H9 (cell line): Measurements from ENCODE around the gene MUC2. TPM values are rescaled to one million over a fixed set of nuclear protein-coding genes. Genes with fewer than 3 reads are reported as not detected.

ENCODE experiments used
- DNase-seq: peaks from one replicate; pipeline ENCODE4 v3.0.0-alpha.2; 2017
- H2AFZ ChIP-seq: one replicate; pipeline ENCODE4 v1.6.1; 2013; ENCODE audit warnings: mild to moderate bottlenecking, low read length, control low read depth, moderate library complexity
- H2AK5ac ChIP-seq: 2 replicates; pipeline ENCODE4 v1.6.1; 2013; ENCODE audit warnings: low read length, control low read depth, mixed read lengths; ENCODE audit not compliant: insufficient read length
- H2BK120ac ChIP-seq: one replicate; pipeline ENCODE4 v1.6.1; 2013; ENCODE audit warnings: low read depth, mild to moderate bottlenecking, low read length, control low read depth, inconsistent platforms; ENCODE audit not compliant: poor library complexity, severe bottlenecking
- H2BK12ac ChIP-seq: 2 replicates; pipeline ENCODE4 v1.6.1; 2013; ENCODE audit warnings: low read length, control low read depth, mixed read lengths, low read depth; ENCODE audit not compliant: insufficient read length
- H2BK15ac ChIP-seq: 2 replicates; pipeline ENCODE4 v1.6.1; 2013; ENCODE audit warnings: low read depth, low read length, control low read depth
- H2BK20ac ChIP-seq: one replicate; pipeline ENCODE4 v1.6.1; 2013; ENCODE audit warnings: low read depth, mild to moderate bottlenecking, low read length, control low read depth, inconsistent platforms; ENCODE audit not compliant: poor library complexity, severe bottlenecking
- H2BK5ac ChIP-seq: 2 replicates; pipeline ENCODE4 v1.6.1; 2013; ENCODE audit warnings: low read length, control low read depth, mixed read lengths; ENCODE audit not compliant: insufficient read length
- H3K14ac ChIP-seq: 2 replicates; pipeline ENCODE4 v1.6.1; 2013; ENCODE audit warnings: low read length, control low read depth; ENCODE audit not compliant: insufficient read depth
- H3K18ac ChIP-seq: 2 replicates; pipeline ENCODE4 v1.6.1; 2013; ENCODE audit warnings: low read depth, mild to moderate bottlenecking, mixed read lengths, low read length, control low read depth; ENCODE audit not compliant: insufficient read length
- H3K23ac ChIP-seq: 2 replicates; pipeline ENCODE4 v1.6.1; 2013; ENCODE audit warnings: low read length, control low read depth, mixed read lengths, low read depth; ENCODE audit not compliant: insufficient read length
- H3K23me2 ChIP-seq: 2 replicates; pipeline ENCODE4 v1.6.1; 2013; ENCODE audit warnings: low read depth, mild to moderate bottlenecking, mixed read lengths, low read length, control low read depth; ENCODE audit not compliant: insufficient read length, poor library complexity, severe bottlenecking
- H3K27ac ChIP-seq: 2 replicates; pipeline ENCODE4 v1.5.1; 2013; ENCODE audit warnings: low read length, control low read depth, mixed read lengths, low read depth; ENCODE audit not compliant: insufficient read length
- H3K27me3 ChIP-seq: 2 replicates; pipeline ENCODE4 v1.6.1; 2013; ENCODE audit warnings: low read length, control low read depth, inconsistent platforms; ENCODE audit not compliant: insufficient read depth
- H3K4ac ChIP-seq: 2 replicates; pipeline ENCODE4 v1.6.1; 2013; ENCODE audit warnings: low read depth, mild to moderate bottlenecking, control low read depth, inconsistent platforms, low read length, moderate library complexity
- H3K4me1 ChIP-seq: 2 replicates; pipeline ENCODE4 v1.6.1; 2013; ENCODE audit warnings: low read length, control low read depth, inconsistent platforms; ENCODE audit not compliant: insufficient read depth
- H3K4me2 ChIP-seq: 2 replicates; pipeline ENCODE4 v1.6.1; 2013; ENCODE audit warnings: low read length, control low read depth, mixed read lengths; ENCODE audit not compliant: insufficient read length, insufficient read depth
- H3K56ac ChIP-seq: 2 replicates; pipeline ENCODE4 v1.6.1; 2013; ENCODE audit warnings: low read depth, mild to moderate bottlenecking, mixed read lengths, low read length, control low read depth; ENCODE audit not compliant: insufficient read length
- H3K79me1 ChIP-seq: 2 replicates; pipeline ENCODE4 v1.6.1; 2013; ENCODE audit warnings: low read depth, mild to moderate bottlenecking, moderate library complexity, low read length, control low read depth, inconsistent platforms; ENCODE audit not compliant: insufficient read depth, poor library complexity, severe bottlenecking
- H3K79me2 ChIP-seq: 2 replicates; pipeline ENCODE4 v1.6.1; 2013; ENCODE audit warnings: low read length, control low read depth, inconsistent platforms; ENCODE audit not compliant: insufficient read depth
- H3K9ac ChIP-seq: 2 replicates; pipeline ENCODE4 v1.6.1; 2013; ENCODE audit warnings: low read length, control low read depth, mixed read lengths; ENCODE audit not compliant: insufficient read length; ENCODE audit errors: extremely low read depth
- H3K9me3 ChIP-seq: one replicate; pipeline ENCODE4 v1.6.1; 2013; ENCODE audit warnings: low read depth, low read length, inconsistent platforms; ENCODE audit not compliant: control insufficient read depth
- H3T11ph ChIP-seq: one replicate; pipeline ENCODE4 v1.6.1; 2013; ENCODE audit warnings: mild to moderate bottlenecking, low read length, control low read depth, inconsistent platforms
- H4K20me1 ChIP-seq: one replicate; pipeline ENCODE4 v1.6.1; 2013; ENCODE audit not compliant: control insufficient read depth, insufficient read length, insufficient read depth
- H4K5ac ChIP-seq: 2 replicates; pipeline ENCODE4 v1.6.1; 2013; ENCODE audit warnings: low read depth, mild to moderate bottlenecking, mixed read lengths, low read length, control low read depth; ENCODE audit not compliant: insufficient read length
- H4K8ac ChIP-seq: replicated peaks from 2 replicates; pipeline ENCODE4 v1.6.1; 2013; ENCODE audit warnings: low read length, control low read depth, mixed read lengths, low read depth; ENCODE audit not compliant: insufficient read length
- H4K91ac ChIP-seq: 2 replicates; pipeline ENCODE4 v1.6.1; 2013; ENCODE audit warnings: low read depth, mild to moderate bottlenecking, moderate library complexity, mixed read lengths, low read length, control low read depth; ENCODE audit not compliant: insufficient read length
- H3K27ac Mint-ChIP-seq, 3 experiments: 2 replicates in 2 of 3; 3 replicates in 1 of 3; pipeline ENCODE4 v1.8.0; 2020 to 2021; ENCODE audit warnings: mixed read lengths in 3 of 3, mild to moderate bottlenecking in 1 of 3, moderate library complexity in 1 of 3
- H3K27me3 Mint-ChIP-seq: 2 replicates; pipeline ENCODE4 v1.8.0; 2021; ENCODE audit warnings: low read depth, mild to moderate bottlenecking, moderate library complexity, mixed read lengths
- H3K36me3 Mint-ChIP-seq, 3 experiments: 2 replicates in 2 of 3; 3 replicates in 1 of 3; pipeline ENCODE4 v1.8.0; 2020 to 2021; ENCODE audit warnings: low read depth in 3 of 3, mixed read lengths in 3 of 3; ENCODE audit not compliant: insufficient read depth in 1 of 3
- H3K4me1 Mint-ChIP-seq, 2 experiments: 2 replicates each; pipeline ENCODE4 v1.8.0; 2020; ENCODE audit warnings: mixed read lengths in 2 of 2
- H3K4me3 Mint-ChIP-seq, 2 experiments: 2 replicates in 1 of 2; 3 replicates in 1 of 2; pipeline ENCODE4 v1.8.0; 2020 to 2021; ENCODE audit warnings: mild to moderate bottlenecking in 2 of 2, mixed read lengths in 2 of 2, moderate library complexity in 1 of 2
- H3K9me3 Mint-ChIP-seq, 2 experiments: 2 replicates in 1 of 2; 3 replicates in 1 of 2; pipeline ENCODE4 v1.8.0; 2020; ENCODE audit warnings: mild to moderate bottlenecking in 2 of 2, mixed read lengths in 2 of 2, moderate library complexity in 1 of 2
- CTCF ChIP-seq: fragments of 200-600 bp; sonication (generic); conservative IDR thresholded peaks from 3 replicates; pipeline ENCODE4 v1.8.0; 2021; ENCODE audit warnings: antibody characterized with exemption, mild to moderate bottlenecking
- WGBS: extraction: QIAGEN DNeasy Blood & Tissue Kit; methylation state at CpG from one replicate; pipeline ENCODE4 v1.1.7; 2013; ENCODE audit warnings: missing lambda C conversion rate, low lambda C conversion rate, mixed read lengths; ENCODE audit not compliant: insufficient read length; ENCODE audit errors: extremely low coverage; 5-methylcytosine and 5-hydroxymethylcytosine counted together
- total RNA-seq: library from RNA; stranded (reverse); gene quantifications from 2 replicates; pipeline ENCODE4 v1.2.1, GENCODE V29; 2021

The MUC2 gene
- total RNA-seq, 1 experiment from 2014 or later = not detected

- H3K9ac ChIP-seq = no peak overlapping the region
Measured at GRCh38 chr11:1084561-1085439, 10.1 kb downstream of the MUC2 start.

More at GRCh38 chr11:1084561-1085439, 10.1 kb downstream of the MUC2 start:
- Histone ChIP-seq H2BK12ac (no peak overlapping the region), H2AK5ac (no peak overlapping the region), H3K56ac (no peak overlapping the region), H2AFZ (no peak overlapping the region), H4K91ac (no peak overlapping the region), H3K23ac (no peak overlapping the region), H3K27me3 (no peaks in the 10 kb centered on the region), H3K79me2 (no peaks in the 10 kb centered on the region), H4K5ac (no peak overlapping the region), H3K9me3 (no peaks in the 10 kb centered on the region), H4K20me1 (no peaks in the 10 kb centered on the region), H3K23me2 (no peaks in the 10 kb centered on the region), H2BK120ac (no peak overlapping the region), H3K4ac (no peak overlapping the region), H2BK5ac (no peak overlapping the region), H3K79me1 (no peaks in the 10 kb centered on the region), H2BK20ac (no peak overlapping the region), H3K18ac (no peak overlapping the region), H3K4me2 (no peak overlapping the region), H3K4me1 (no peaks in the 10 kb centered on the region), H2BK15ac (no peak overlapping the region), H3K14ac (no peak overlapping the region; the same call in 1 of the 2 replicates), H3T11ph (no peak overlapping the region), H3K27ac (no peak overlapping the region), H4K8ac (no peak overlapping the region)
- no peak overlapping the region for H3K4me3 Mint-ChIP-seq
- H3K36me3 Mint-ChIP-seq = no peaks in the 10 kb centered on the region
- no peak overlapping the region for H3K27ac Mint-ChIP-seq
- DNase-seq = no peak
- H3K9me3 Mint-ChIP-seq = no peaks in the 10 kb centered on the region
- no peaks in the 10 kb centered on the region; the same call in 1 of the 2 replicates for H3K27me3 Mint-ChIP-seq
- no peaks in the 10 kb centered on the region for H3K4me1 Mint-ChIP-seq
- no peak for TF ChIP-seq CTCF
- WGBS = no CpG with 5 or more reads among the region's 49 CpGs
